ENCODE results near the gene KYNU. TPM values are rescaled to one million over a fixed set of nuclear protein-coding genes. Genes with fewer than 3 reads are reported as not detected.
A peak's percentile ranks its signal among the peaks of the same experiment; 100 is the strongest.
"Not testable (repeated sequence)": the region's sequence is repeated elsewhere in the genome, so short reads cannot be mapped to it uniquely, and the experiment has no call there.

KYNU gene
- total RNA-seq, 1 donor from 2014 or later, result 2.3 TPM

- no peak overlapping the region for H3K27ac ChIP-seq
- intact Hi-C loops (cut with DNase I), result no loop called here
- no peaks in the 10 kb centered on the region for H3K4me1 ChIP-seq
- no peaks in the 10 kb centered on the region for H3K27me3 ChIP-seq
- no peak overlapping the region for H3K4me3 ChIP-seq
- H3K9me3 ChIP-seq, result no peaks in the 10 kb centered on the region
- no peaks in the 10 kb centered on the region for H3K36me3 ChIP-seq
- DNase-seq (ENCODE audit: low spot score in 2 of 2), result no peak
- no peak for TF ChIP-seq CTCF (IDR thresholded peaks at IDR 0.05)
Observed at GRCh38 chr2:142867136-142867535, 10.3 kb upstream of the KYNU start.

GRCh38 chr2:142868229-142868762 is 9.2 kb upstream of the KYNU start:
- Histone ChIP-seq H3K27ac (peak overlapping the region in 1 of 2 donors; percentile 16), H3K4me3 (no peak overlapping the region), H3K9me3 (no peaks in the 10 kb centered on the region)

GRCh38 chr2:142869065-142869460 is 8.4 kb upstream of the KYNU start:
- H3K4me3 ChIP-seq; H3K4me1 ChIP-seq; intact Hi-C loops (cut with DNase I); H3K36me3 ChIP-seq; H3K27me3 ChIP-seq; DNase-seq (ENCODE audit: low spot score in 2 of 2); H3K27ac ChIP-seq; H3K9me3 ChIP-seq: not testable (repeated sequence)

More at GRCh38 chr2:142868229-142868762, 9.2 kb upstream of the KYNU start:
- peak; percentile 27 to 78 for DNase-seq (ENCODE audit: low spot score in 2 of 2)
- H3K27me3 ChIP-seq, result no peaks in the 10 kb centered on the region
- intact Hi-C loops (cut with DNase I), result no loop called here
- TF ChIP-seq CTCF (IDR thresholded peaks at IDR 0.05), result no peak
- no peaks in the 10 kb centered on the region for H3K36me3 ChIP-seq
- H3K4me1 ChIP-seq, result no peaks in the 10 kb centered on the region

- H3K27me3 ChIP-seq, result no peaks in the 10 kb centered on the region
- H3K9me3 ChIP-seq, result no peaks in the 10 kb centered on the region
- intact Hi-C loops (cut with DNase I), result no loop called here
- no peaks in the 10 kb centered on the region for H3K36me3 ChIP-seq
- no peak overlapping the region for H3K4me3 ChIP-seq
- no peak for TF ChIP-seq CTCF (IDR thresholded peaks at IDR 0.05)
- DNase-seq (ENCODE audit: low spot score in 2 of 2), result no peak
- H3K27ac ChIP-seq, result no peak overlapping the region
- no peaks in the 10 kb centered on the region for H3K4me1 ChIP-seq
Observed at GRCh38 chr2:142869461-142870106, 7.9 kb upstream of the KYNU start.

GRCh38 chr2:142870526-142870925 is 6.9 kb upstream of the KYNU start:
- Histone ChIP-seq H3K4me1 (no peaks in the 10 kb centered on the region), H3K36me3 (no peaks in the 10 kb centered on the region), H3K27ac (no peak overlapping the region), H3K9me3 (no peaks in the 10 kb centered on the region), H3K4me3 (no peak overlapping the region), H3K27me3 (no peaks in the 10 kb centered on the region)
- no peak for DNase-seq (ENCODE audit: low spot score in 2 of 2)
- intact Hi-C loops (cut with DNase I), result no loop called here
- TF ChIP-seq CTCF (IDR thresholded peaks at IDR 0.05), result no peak

GRCh38 chr2:142871396-142871795 is 6.1 kb upstream of the KYNU start:
- H3K27ac ChIP-seq, result no peak overlapping the region
- no peak for DNase-seq (ENCODE audit: low spot score in 2 of 2)
- intact Hi-C loops (cut with DNase I), result no loop called here
- no peaks in the 10 kb centered on the region for H3K27me3 ChIP-seq
- no peaks in the 10 kb centered on the region for H3K4me1 ChIP-seq
- TF ChIP-seq CTCF (IDR thresholded peaks at IDR 0.05), result no peak
- no peaks in the 10 kb centered on the region for H3K9me3 ChIP-seq
- H3K36me3 ChIP-seq, result no peaks in the 10 kb centered on the region
- H3K4me3 ChIP-seq, result no peak overlapping the region
